Measurements from ENCODE around the gene MUC4. TPM values are rescaled to one million over a fixed set of nuclear protein-coding genes. Genes with fewer than 3 reads are reported as not detected.

Gene MUC4
- total RNA-seq, 1 donor from 2014 or later, result 1.1 TPM

- intact Hi-C loops (cut with DNase I), result no loop called here
- TF ChIP-seq CTCF (IDR thresholded peaks at IDR 0.05), result no peak
- ATAC-seq (peak; percentile 17), DNase-seq (no peak)
- H3K27me3 ChIP-seq, result no peaks in the 10 kb centered on the region
- no peaks in the 10 kb centered on the region for H3K9me3 ChIP-seq
- no peaks in the 10 kb centered on the region for H3K4me1 ChIP-seq
- no peaks in the 10 kb centered on the region for H3K36me3 ChIP-seq
- H3K27ac ChIP-seq, result no peak overlapping the region
- H3K4me3 ChIP-seq, result no peak overlapping the region
Measured at GRCh38 chr3:195839260-195840010, 27.7 kb upstream of the MUC4 start.

GRCh38 chr3:195838714-195839113 lies 27.0 kb upstream of the MUC4 start:
- intact Hi-C loops (cut with DNase I), result no loop called here
- TF ChIP-seq CTCF (IDR thresholded peaks at IDR 0.05), result no peak
- DNase-seq (no peak), ATAC-seq (no peak)
- no peak overlapping the region for H3K4me3 ChIP-seq
- no peaks in the 10 kb centered on the region for H3K27me3 ChIP-seq
- H3K9me3 ChIP-seq, result no peaks in the 10 kb centered on the region
- no peaks in the 10 kb centered on the region for H3K4me1 ChIP-seq
- no peak overlapping the region for H3K27ac ChIP-seq
- no peaks in the 10 kb centered on the region for H3K36me3 ChIP-seq

- intact Hi-C loops (cut with DNase I), result no loop called here
- Histone ChIP-seq H3K4me1 (no peaks in the 10 kb centered on the region), H3K36me3 (no peaks in the 10 kb centered on the region), H3K27me3 (no peaks in the 10 kb centered on the region), H3K9me3 (no peaks in the 10 kb centered on the region), H3K4me3 (no peak overlapping the region), H3K27ac (no peak overlapping the region)
- ATAC-seq, result no peak
- no peak for DNase-seq
- TF ChIP-seq CTCF (IDR thresholded peaks at IDR 0.05), result no peak
Measured at GRCh38 chr3:195836476-195837135, 24.9 kb upstream of the MUC4 start.

- no peak for TF ChIP-seq CTCF (IDR thresholded peaks at IDR 0.05)
- no peaks in the 10 kb centered on the region for H3K36me3 ChIP-seq
- ATAC-seq, result no peak
- H3K4me1 ChIP-seq, result no peaks in the 10 kb centered on the region
- intact Hi-C loops (cut with DNase I), result no loop called here
- H3K27me3 ChIP-seq, result no peaks in the 10 kb centered on the region
- no peak overlapping the region for H3K27ac ChIP-seq
- no peak for DNase-seq
- no peaks in the 10 kb centered on the region for H3K9me3 ChIP-seq
- H3K4me3 ChIP-seq, result no peak overlapping the region
Measured at GRCh38 chr3:195835791-195836190, 24.1 kb upstream of the MUC4 start.

GRCh38 chr3:195834675-195835583 lies 23.2 kb upstream of the MUC4 start:
- Histone ChIP-seq H3K4me1 (no peaks in the 10 kb centered on the region), H3K36me3 (no peaks in the 10 kb centered on the region), H3K4me3 (no peak overlapping the region), H3K27ac (no peak overlapping the region), H3K9me3 (no peaks in the 10 kb centered on the region), H3K27me3 (no peaks in the 10 kb centered on the region)
- TF ChIP-seq CTCF (IDR thresholded peaks at IDR 0.05), result no peak
- ATAC-seq (no peak), DNase-seq (no peak)
- intact Hi-C loops (cut with DNase I), result no loop called here
